GM18520 (cell line): ENCODE measurements around the gene SEPTIN8.

Experiments used
- ATAC-seq: cut with Tn5 transposase; IDR thresholded peaks from one replicate; pipeline ENCODE4 v1.9.1; 2021; ENCODE audit not compliant: unreplicated experiment

Gene SEPTIN8

DNA sequence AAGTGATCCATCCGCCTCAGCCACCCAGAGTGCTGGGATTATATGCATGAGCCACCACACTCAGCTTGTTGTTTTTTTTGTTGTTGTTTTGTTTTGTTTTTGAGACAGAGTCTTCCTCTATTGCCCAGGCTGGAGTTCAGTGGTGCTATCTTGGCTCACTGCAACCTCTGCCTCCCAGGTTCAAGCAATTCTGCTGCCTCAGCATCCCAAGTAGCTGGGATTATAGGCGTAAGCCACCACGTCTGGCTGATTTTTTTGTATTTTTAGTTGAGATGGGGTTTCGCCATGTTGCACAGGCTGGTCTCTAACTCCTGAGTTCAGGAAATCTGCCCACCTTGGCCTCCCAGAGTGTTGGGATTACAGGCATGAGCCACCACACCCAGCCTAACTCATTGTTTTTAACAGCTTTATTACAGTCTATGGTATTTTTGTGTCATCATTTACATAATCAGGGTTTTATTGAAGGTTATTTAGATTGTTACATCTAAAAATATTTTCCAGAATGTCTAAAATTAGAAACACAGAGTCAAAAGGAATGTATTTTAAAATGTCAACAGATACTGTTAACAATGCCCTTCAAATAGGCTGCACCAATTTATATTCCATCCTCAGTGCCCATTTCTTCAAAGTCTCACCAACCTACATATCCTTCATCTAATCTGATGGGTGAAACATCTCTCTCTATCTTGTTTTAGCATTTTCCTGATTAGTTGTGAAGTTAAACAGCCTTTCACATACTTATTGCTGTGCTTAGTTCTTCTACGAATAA, 58.3 kb downstream of the SEPTIN8 start:
- ATAC-seq: no peak

DNA sequence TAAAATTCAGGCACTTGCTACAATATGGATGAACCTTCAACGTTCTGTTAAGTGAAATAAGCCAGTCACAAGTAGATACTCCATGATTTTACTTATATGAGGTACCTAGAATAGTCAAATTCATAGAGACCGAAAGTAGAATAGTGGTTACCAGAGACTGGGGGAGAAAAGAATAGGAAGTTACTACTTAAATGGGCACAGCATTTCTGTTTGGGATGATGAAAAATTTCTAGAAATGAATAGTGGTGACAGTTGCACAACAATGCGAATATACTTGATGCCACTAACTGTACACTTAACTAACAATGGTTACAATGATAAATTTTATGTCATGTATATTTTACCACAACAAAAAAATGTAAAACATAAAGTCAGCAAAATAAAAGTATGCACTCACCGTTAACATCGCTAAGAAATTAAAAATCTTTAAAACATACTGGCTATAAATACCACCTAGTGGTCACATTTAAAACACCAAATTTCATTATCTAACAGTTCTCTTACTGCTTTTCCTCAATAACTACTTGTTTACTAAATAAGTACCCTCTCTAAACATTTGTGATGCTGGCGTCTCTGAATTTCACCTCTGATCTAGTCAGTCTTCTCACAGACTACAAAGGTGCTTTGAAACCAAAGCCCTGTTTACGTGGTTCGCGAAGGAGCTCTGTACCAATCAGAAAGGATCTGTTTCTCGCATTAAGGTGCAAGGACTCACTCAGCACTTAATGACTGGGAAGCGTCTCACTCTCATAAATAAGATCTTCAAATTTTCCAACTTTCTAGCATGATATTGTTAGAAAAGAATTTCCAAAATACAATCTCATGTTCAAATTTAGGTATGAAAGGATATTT, 62.4 kb downstream of the SEPTIN8 start:
- ATAC-seq: no peak

DNA sequence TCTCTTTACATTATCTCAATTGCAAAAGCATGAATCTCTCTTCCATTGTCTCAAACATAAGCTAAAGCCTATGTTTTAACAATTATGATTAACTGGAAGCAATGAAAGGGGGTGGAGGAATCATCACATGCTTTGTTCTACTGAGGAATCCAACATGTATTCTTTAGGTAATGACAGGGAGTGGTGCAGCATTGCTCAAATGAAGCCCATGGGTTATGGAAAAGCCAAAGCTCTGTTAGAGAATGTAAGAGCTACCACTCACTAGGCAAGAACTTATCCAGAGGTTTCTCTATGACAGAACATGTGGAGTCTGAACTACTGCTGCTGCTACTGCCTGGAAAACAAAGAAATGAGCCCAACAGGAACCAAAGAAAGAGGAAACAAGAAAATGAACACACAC, 68.4 kb downstream of the SEPTIN8 start:
- no peak for ATAC-seq

DNA sequence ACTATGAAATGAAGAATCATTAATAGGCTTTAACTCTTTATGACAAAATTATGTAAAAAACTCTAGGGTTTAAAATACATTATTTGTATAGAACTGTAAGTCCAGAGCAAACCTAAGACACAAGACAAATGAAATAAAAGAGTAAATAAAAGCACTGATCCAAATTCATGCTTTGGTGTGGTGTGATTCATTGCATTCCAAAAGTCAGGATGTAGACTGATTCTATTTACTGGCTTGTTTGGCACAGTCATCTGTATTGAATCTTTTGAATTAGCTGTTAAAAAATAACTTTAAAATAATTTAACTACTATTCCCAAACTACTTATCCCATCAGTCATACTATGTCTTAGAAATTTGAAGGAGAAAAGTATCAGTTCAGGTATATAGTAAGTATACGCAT, 72.2 kb downstream of the SEPTIN8 start:
- no peak for ATAC-seq
